GM18517 (cell line): ENCODE measurements around the gene NSMF.
"Not testable (repeated sequence)": the region's sequence is repeated elsewhere in the genome, so short reads cannot be mapped to it uniquely, and the experiment has no call there.

Experiments used
- ATAC-seq: cut with Tn5 transposase; IDR thresholded peaks from one replicate; pipeline ENCODE4 v1.9.1; 2021; ENCODE audit warnings: mild to moderate bottlenecking, moderate library complexity; ENCODE audit not compliant: unreplicated experiment

The NSMF gene

DNA sequence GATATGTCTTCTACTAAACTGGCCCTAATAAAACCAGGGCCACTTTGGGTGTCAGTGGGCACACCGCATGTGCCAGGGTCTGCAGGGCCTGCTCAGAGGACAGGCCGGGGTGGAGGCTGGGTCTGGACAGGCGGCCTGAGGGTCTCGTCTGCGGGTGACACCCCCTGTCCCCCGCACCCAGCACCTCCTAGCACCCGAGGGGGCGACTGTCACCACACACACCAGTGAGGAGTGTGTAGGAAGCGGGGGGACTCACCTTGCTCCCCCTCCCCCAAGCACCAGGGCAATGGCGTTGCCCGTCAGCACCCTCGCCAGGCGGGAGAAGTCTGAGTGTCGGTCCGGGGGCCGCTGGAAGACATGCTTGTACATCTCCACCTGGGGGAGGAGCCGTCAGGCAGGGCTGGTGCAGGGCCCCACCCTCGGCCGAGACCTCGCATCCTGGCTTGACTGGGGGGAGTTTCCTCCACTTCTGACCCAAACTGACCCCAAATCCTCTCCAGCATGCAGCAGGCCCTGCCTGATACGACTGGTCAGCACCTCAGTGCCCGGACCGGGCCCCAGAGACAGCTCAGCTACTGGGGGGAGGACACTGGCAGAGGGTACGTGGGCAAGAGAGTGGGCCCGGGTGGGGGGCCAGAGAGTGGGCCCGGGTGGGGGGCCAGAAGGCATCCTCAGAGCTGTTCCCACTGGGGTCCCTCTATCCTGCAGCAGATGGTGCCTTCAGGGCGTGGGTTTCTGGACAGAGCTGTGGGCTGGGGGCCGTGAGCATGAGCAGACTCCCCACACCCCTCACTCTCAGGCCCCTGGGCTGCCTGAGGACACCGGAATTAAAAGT is 18.9 kb upstream of the NSMF start:
- ATAC-seq: no peak

- ATAC-seq: no peak
Observed at GRCh38 chr9:137476856-137477255, 17.7 kb upstream of the NSMF start.

- ATAC-seq: no peak
Observed at GRCh38 chr9:137475666-137476065, 16.5 kb upstream of the NSMF start.

DNA sequence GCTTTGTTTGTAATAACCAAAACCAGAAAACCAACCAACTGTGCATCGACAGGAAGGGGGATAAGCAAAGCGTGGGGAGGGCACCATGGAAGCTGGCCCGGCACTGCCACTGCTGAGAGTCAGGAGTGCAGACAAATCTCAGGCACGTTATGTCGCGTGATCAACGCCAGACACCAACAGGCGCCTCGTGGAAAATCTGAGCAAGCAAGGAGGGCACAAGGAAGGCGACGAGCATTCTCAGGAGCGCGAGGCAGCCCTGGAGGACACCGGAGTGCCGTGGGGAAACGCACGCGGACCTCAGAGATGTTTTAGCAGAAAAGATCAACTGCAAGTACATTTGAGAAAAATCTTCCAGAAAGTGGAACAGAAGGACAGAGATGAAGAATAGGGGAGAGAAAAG is 15.1 kb upstream of the NSMF start:
- no peak for ATAC-seq

DNA sequence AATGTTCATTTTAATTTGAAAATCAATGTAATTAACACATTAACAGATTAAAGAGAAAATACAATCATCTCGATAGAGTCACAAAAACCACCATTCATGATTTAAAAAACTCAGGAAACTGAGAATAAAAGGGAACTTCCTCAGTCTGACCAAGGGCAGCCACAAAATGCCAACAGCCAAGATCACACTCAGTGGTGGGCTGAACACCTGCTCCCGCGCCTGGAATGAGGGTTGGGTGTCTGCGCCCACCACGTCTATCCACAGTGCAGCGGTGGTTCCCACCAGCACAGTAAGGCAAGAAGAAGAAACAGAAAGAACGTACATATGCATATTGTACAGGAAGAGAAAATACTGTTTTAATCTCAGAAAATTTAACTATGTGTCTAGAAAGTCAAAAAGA is 11.7 kb upstream of the NSMF start:
- no peak for ATAC-seq

GRCh38 chr9:137467896-137468295 is 8.8 kb upstream of the NSMF start:
- ATAC-seq: no peak

GRCh38 chr9:137467161-137467581 is 8.0 kb upstream of the NSMF start:
- no peak for ATAC-seq

- not testable (repeated sequence) for ATAC-seq
Observed at GRCh38 chr9:137466389-137467085, 7.4 kb upstream of the NSMF start.

DNA sequence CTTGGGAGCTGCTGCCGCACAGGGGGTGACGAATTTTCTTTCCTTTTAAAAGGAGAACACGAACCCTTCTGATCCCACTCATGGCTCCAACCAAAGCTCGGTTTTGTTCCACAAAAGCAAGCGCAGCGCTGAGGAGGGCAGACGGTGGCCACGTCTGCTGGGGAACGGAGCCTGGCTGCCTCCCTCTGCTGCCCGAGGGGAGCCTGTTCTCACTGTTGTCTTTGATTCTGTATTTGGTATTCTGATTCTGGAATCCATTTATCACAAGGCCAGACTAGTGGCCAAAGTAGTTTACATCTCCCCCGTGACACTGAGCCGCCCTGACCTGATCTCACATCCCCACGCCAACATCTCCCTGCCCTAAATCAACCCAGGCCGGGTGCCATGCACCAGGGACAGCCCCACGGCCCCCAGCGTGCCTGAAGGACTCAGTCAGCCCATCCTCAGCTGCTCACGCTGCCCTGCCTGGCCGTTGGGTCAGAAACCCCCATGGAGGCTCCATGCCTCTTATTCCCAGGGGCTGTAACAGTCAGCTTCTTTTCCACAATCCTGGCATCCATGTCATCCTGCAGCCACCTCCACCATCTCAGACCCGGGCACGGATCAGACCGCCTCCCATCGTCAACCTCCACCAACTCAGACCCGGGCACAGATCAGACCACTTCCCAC is 6.7 kb upstream of the NSMF start:
- no peak for ATAC-seq

DNA sequence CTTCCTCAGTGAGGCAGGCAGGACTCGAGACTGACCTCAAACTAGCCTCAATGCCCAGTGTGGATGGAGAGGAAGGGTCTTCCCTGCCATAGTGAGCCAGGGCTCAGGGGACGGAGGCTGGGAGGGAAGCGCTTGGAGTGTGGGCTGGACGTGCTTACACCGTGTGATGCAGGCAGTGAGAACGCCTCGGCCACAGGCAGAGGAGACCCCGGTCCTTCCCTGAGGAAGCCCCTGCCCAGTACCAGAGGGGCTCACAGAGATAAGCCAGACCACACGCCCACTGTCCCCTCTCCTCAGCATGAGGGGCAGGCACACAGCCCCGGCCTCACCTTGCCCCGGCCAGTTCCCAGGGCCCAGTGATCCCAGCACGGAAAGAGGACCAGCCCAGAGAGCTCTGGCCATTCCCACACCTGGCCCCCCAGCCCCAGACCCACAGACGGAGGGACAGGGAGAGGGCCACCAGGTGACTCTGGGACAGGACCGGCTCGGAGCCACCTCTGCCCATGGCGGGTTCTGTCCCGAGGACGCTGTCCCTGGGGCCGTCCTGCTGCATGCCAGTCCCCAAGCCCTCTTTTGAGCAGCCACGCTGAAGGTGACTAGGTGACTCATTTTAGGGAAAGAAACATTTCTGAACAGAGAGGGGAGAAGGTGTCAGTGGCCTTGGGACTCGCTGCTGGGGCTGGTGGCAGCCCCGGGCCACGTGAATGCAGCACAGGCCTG is 6.0 kb upstream of the NSMF start:
- no peak for ATAC-seq

DNA sequence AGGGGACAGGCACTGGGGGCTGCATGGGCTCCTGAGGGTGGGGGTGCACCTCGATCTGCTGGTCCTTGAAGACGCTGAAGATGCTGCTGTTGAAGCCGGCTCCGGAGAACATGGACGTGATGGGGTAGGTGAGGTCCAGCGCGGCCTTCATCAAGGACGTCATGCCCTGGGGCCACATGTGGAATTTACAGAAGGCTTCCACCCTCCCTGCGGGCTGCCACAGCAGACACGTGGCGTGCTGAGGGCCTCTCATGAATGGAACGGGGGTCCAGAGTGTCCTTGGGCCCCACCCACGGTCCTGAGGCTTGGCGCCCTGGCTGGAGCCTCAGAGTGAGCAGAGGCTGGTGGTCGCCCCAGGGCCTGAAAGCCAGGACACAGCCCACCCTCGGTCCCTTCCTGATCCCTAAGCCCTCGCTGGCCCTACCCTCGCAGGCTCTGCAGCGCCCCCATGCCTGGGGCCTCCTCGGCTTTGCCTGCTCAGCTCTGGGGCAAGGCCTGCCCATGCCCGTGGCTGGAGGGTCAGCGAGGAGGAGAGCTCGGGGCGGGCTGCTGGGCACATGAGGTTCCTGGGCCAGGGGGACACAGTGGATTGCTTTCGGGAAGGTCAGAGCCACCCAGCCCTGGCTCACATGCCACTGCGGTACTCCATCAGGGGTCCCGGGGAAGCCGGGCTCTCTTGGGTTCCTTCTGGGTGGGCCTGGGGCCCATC is 5.3 kb upstream of the NSMF start:
- ATAC-seq: no peak

- ATAC-seq: no peak
Observed at GRCh38 chr9:137463931-137464290, 4.8 kb upstream of the NSMF start.

DNA sequence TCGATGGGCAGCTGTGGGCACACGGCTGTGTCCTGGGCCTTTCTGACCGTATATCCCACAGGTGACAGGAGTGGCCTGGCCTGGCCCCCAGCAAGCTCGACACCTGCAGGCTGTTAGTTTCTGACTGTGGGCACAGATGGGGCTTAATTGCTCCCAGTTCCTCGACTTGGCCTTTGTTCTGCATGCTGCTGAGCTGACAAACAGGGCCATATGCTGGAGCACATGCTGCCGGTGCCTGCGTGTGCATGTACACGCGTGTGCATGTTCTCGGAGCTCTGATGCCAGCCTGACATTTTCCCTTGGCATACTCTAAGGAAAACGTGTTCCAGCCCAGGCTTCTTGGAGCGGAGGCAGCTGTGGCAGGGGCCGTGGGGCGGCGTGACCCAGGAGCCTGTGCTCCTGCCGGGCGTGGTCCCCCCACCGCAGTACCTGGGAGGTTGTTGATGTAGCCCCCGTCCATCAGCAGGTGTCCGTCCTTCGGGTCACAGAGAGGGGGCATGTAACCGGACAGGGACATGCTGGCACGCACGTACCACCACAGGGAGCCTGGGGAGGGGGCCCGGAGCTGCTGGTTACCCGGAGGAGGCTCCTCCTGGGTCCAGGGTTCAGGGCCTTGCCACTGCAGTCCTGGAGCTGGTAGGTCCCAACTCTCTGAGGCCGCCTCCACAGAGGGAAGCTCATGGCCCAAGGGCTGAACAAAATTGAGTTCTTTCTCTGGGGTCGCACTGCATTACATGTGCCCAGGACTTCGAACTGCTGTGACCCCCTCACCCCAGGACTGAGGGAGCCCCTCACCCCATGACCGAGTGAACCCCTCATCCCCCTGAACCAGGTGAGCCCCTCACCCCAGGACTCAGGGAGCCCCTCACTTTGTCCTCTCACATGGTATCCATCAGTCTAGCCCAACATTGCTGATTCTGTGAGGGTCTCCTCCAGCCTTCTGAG is 4.1 kb upstream of the NSMF start:
- no peak for ATAC-seq

DNA sequence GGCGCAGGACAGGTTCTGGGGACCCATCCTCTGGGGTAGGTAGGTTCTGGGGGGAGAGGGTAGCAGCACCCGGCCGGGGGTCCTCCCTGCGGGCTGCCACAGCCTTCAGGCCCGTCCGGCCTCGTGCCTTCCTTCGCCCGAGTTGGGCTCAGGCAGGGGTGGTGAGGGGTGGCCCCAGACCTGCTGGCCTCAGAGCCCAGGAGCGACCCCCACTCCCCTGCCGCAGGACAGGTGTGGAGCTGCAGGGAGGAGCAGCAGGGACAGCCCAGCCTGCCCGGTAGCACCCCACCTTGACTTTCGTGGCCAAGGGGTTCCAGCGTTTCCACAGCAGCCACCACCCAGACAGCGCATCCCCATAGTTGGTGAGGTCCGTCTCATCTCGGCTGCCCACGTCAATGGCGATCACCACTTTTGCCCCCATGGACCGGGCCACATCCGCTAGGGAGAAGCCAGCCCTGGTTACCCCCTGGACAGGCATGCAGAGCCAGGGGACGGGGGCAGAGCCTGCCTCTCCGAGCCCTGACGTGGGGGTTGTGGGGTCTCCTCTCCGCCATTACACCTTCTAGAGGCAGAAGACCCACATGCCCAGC is 3.4 kb upstream of the NSMF start:
- no peak for ATAC-seq

GRCh38 chr9:137461663-137462395 is 2.7 kb upstream of the NSMF start:
- ATAC-seq: no peak

DNA sequence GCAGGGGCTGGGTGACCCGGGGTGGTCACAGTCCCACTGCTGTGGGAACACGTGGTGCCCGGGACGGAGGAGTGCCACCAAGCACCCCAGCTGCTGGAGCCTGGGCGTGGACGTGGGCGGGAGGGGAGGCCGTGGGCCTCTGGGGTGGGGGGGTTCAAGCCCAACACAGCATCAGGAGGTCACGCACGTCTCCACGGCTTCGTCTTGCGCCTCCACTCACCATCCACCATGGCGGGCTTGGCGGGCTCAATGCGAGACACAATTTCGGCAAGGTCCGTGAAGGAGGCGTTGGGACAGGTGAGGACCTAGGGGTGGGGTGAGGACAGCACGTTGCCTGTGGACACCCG is 2.2 kb upstream of the NSMF start:
- no peak for ATAC-seq

DNA sequence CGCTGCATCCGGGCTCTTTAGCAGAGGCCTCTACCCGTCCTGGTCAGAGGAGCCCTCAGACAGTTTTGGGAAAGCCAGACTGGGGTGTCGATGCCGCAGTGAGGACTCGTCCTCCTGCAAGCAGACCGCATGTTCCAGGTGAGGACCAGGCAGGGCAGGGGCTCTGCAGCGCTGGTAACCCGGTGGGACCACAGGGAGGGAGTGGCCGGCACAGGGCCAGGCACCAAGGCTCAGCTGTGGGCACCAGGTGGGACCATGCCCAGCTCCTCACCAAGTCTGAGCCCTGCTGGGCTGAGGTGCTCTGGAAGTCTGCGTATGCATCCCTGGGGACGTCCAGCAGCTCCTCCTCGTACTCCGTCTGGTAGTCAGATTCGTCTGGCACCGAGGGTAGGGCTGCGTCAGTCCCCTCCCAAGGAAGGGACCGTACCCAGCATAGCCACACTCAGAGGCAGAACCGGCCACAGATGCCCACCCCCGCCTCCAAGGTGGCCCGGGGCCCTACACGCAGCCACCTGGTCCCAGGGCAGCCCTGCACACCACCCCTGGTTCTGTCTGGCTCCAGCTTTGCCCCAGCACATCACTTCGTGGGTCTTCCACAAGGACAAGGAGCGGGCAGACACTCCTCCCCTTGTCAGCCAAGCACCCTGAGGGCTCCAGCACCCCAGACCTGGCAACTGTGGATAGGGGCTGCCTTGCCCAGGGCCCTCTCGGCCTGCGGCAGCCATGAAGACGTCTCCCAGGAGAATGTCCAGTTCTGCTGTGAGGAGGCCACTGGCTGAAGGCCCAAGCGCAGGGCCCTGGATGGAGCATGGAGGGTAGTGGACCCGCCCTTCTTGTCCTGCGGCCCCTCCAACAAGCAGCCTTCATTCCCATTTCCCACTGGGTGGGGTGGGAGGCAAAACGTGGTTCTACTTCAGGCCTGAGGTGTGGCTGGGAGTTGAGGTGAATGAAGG is 1.5 kb upstream of the NSMF start:
- no peak for ATAC-seq
